ENCODE measurements around the gene MAPKAP1.

DNA sequence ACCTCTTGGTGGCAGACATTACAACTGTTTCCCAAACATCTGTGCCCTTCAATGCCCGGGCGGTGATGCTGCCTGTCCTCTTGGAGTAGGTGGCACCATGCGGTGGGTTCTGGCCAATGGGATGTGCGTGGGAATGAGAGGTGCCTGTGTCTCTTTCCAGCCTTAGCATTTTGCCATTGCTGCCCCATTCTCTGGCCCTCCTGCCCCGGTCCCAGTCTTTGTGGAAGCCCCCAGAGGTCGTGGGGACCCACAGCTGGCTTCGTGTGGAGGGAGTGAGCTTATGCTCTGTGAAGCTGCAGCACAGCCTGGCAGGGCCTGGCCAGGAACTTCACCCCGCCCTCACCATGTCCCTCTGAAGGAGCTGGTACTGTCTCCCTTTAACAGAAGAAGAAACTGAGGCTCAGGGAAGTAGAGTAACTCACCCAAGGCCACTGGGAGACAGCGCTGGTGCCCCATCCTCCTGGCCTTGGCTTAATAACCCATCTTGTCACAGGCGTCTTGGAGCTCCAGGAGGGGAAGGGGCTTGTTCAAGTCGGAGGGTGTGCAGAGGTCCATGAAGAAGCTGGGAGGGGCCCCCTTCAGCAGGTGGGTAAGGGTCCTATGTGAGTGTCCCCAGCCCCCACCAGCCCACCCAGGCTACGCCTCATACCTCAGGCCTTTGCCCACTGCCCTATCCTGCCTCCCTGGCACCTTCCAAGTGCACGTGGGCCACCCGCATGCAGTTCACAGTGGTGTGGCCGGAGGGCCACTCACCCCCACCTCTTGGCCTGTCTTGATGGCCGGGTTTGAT, 271.8 kb downstream of the MAPKAP1 start:
- TF ChIP-seq CTCF (IDR thresholded peaks at IDR 0.05) (no peak), ZFX (IDR thresholded peaks at IDR 0.05; ENCODE audit: borderline replicate concordance) (no peak)

Data from 22Rv1 (cell line).